ENCODE results near the gene ZAR1.

DNA sequence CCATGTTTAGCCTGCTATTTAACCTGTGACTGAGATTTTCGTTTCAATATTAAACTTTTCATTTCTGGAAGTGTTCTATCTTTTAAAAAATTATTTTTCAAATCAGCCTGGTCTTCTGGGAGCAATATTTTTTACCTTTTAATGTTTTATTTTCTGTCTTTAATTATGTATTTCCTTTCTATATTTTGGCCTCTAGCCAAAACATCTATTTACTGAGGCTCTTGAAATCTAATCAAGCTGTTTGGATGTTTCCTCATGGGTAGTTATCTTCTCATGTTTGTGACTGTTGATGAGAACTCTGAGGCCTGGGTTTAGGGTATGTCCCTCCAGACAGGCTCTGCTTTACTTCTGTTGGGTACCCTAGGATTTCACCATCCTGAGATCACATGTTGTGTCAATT lies 17.3 kb upstream of the ZAR1 start:
- TF ChIP-seq ZBTB7A (IDR thresholded peaks at IDR 0.05; ENCODE audit: low read depth) (no peak), EP300 (IDR thresholded peaks at IDR 0.05; ENCODE audit: borderline replicate concordance) (no peak), RAD21 (IDR thresholded peaks at IDR 0.05; ENCODE audit: low read depth) (no peak), CEBPB (IDR thresholded peaks at IDR 0.05) (no peak), REST (IDR thresholded peaks at IDR 0.05; ENCODE audit: low read depth) (no peak), NFIC (IDR thresholded peaks at IDR 0.05) (no peak)

All from Ishikawa (cell line).